Heart left ventricle (tissue), 16 donors: ENCODE measurements around the gene GALNT14. TPM values are rescaled to one million over a fixed set of nuclear protein-coding genes. Genes with fewer than 3 reads are reported as not detected.
A peak's percentile ranks its signal among the peaks of the same experiment; 100 is the strongest.

Source experiments
- ATAC-seq, 4 donors: fragments of 200-7000 bp; cut with Tn5 transposase; one replicate each; pipeline ENCODE4 v1.9.1; 2020 to 2022; ENCODE audit warnings: moderate library complexity in 4 of 4, mild to moderate bottlenecking in 3 of 4, moderate number of reproducible peaks in 1 of 4
- DNase-seq, 5 donors: peaks; one replicate each; pipeline ENCODE4 v3.0.0-alpha.2; 2020
- H3K27ac ChIP-seq, 12 donors: fragments of 200-600 bp; sonication (generic) in 4 of 12; one replicate each; pipeline versions ENCODE4 v1.5.0 to v1.8.0; 2016 to 2022; ENCODE audit warnings: mild to moderate bottlenecking in 2 of 12
- H3K27me3 ChIP-seq, 9 donors: fragments of 200-600 bp; sonication (generic) in 2 of 9; one replicate each; pipeline versions ENCODE4 v1.5.1 to v1.8.0; 2016 to 2022; ENCODE audit warnings: mild to moderate bottlenecking in 3 of 9
- H3K36me3 ChIP-seq, 9 donors: fragments of 200-600 bp; sonication (generic) in 2 of 9; one replicate each; pipeline versions ENCODE4 v1.5.0 to v1.8.0; 2018 to 2022; ENCODE audit warnings: mild to moderate bottlenecking in 2 of 9
- H3K4me1 ChIP-seq, 12 donors: fragments of 200-600 bp; sonication (generic) in 4 of 12; one replicate each; pipeline versions ENCODE4 v1.5.0 to v1.8.0; 2016 to 2022; ENCODE audit warnings: mild to moderate bottlenecking in 3 of 12
- H3K4me3 ChIP-seq, 12 donors: fragments of 200-600 bp; sonication (generic) in 4 of 12; one replicate each; pipeline versions ENCODE4 v1.5.0 to v1.8.0; 2017 to 2022; ENCODE audit warnings: mild to moderate bottlenecking in 9 of 12, moderate library complexity in 4 of 12
- H3K9me3 ChIP-seq, 12 donors: fragments of 200-600 bp; sonication (generic) in 4 of 12; one replicate each; pipeline versions ENCODE4 v1.5.0 to v1.8.0; 2016 to 2022; ENCODE audit warnings: mild to moderate bottlenecking in 1 of 12
- CTCF ChIP-seq, 12 donors: fragments of 200-600 bp; sonication (generic) in 4 of 12; IDR thresholded peaks; one replicate each; pipeline versions ENCODE4 v1.5.0 to v1.8.0; 2018 to 2022; ENCODE audit warnings: antibody characterized with exemption in 12 of 12, mild to moderate bottlenecking in 5 of 12
- POLR2A ChIP-seq, 2 donors: fragments of 450-650 bp; IDR thresholded peaks; one replicate each; pipeline ENCODE4 v1.6.1; 2017; ENCODE audit warnings: antibody characterized with exemption in 2 of 2, mild to moderate bottlenecking in 2 of 2, moderate library complexity in 2 of 2
- WGBS, 4 donors: extraction: QIAGEN DNeasy Blood & Tissue Kit in 2 of 4; methylation state at CpG; one replicate each; pipeline versions ENCODE4 v1.1.5 to v1.1.7; 2013 to 2018; 5-methylcytosine and 5-hydroxymethylcytosine counted together
- intact Hi-C, 10 donors: fragments of 100-400 bp; cut with DNase I; formaldehyde crosslinking; loops; one replicate each; pipeline versions ENCODE4 v1.11.1 to v1.14.2; 2022
- polyA plus RNA-seq, 2 donors: library from polyadenylated mRNA; stranded (reverse); fragments of 200-250 nt; gene quantifications; one replicate each; pipeline ENCODE4 v1.2.3, GENCODE V29; 2013
- total RNA-seq, 9 donors: library from RNA; depleted of rRNA in 2 of 9; stranded (reverse); fragments of >200 nt in 2 of 9; fragmentation: NEBNext Ultra II Directional in 3 of 9; extraction: Animal tissue kit (Norgen Biotek cat#: 25700) in 3 of 9; gene quantifications; one replicate each; pipeline versions ENCODE4 v1.1.0 to v1.2.4, GENCODE V29; 2016 to 2023
- donor health status: ischemic (EF 13 %, LVEDD 7.1; RV severe dilation, severe dysfunction).
- donor health status: healthy with polysubstance abuse.
- donor health status: DM: no; HTN: yes; CAD: no.
- donor health status: DM: no; HTN: no; CAD: no.
- donor health status: ischemic (EF 25% LVEDD 6.9; RV normal size, moderate dysfunction).
- donor health status: ischemic (EF 25% LVEDD 5.7; RV mildly dilated, moderate dysfunction).
- donor health status: healthy.
- donor health status: DM: yes; HTN: yes; CAD: no.
- donor health status: ischemic (EF 35%, LVEDD 5.7; RV mildly dilated, moderate dysfunction).
- donor health status: nonischemic (EF 11% LVEDD 7.7; RV severe dilation, severe dysfunction).
- donor health status: DM: yes; HTN: yes; CAD: no.
- donor health status: PGD.
- donor health status: ischemic (EF 29% LVEDD 5.4; RV normal size, mild dysfunction).
- donor health status: nonischemic (EF 23%, LVEDD 6.1; RV moderate dilation, normal function).

The GALNT14 gene
- total and polyA plus RNA-seq, 11 donors: 0.29 to 2.4 (median 1.0) TPM; not detected in 2

GRCh38 chr2:30938196-30938595 lies 200.0 kb downstream of the GALNT14 start:
- H3K9me3 ChIP-seq: no peaks in the 10 kb centered on the region
- no peak for DNase-seq
- H3K36me3 ChIP-seq: no peaks in the 10 kb centered on the region
- TF ChIP-seq POLR2A (IDR thresholded peaks at IDR 0.05) (no peak), CTCF (IDR thresholded peaks at IDR 0.05) (no peak)
- ATAC-seq: peak in 1 of 4 donors; percentile 61
- no peak overlapping the region for H3K4me3 ChIP-seq
- 85 to 88% (median 88%) methylated on average over 1 of the region's 1 CpG for whole genome bisulfite sequencing, 4 donors
- peaks cover 0 to 4% (median 0%) of the 10 kb centered on the region in 12 donors for H3K4me1 ChIP-seq
- intact Hi-C loops: no loop called here
- no peaks in the 10 kb centered on the region for H3K27me3 ChIP-seq
- no peak overlapping the region for H3K27ac ChIP-seq

DNA sequence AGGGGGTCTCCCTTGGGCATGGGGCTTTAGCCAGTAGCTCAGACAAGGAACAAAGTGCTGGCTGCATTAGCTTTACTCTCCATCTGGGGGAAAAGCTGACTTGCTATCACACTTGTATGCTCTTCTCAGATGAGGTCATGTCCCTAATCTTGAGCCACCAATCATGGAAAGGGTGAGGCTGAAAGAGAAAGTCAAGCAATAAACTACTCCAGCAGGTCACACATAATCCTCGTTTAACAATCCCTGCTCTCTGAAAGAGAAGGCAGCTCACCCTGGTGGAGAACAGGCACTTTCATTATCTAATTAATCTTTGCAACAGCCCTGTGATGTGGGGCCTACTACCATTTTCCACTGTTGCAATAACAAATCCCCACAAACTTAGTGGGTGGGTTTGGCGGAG lies 201.3 kb downstream of the GALNT14 start:
- Histone ChIP-seq H3K36me3 (no peaks in the 10 kb centered on the region), H3K27ac (no peak overlapping the region), H3K4me3 (no peak overlapping the region), H3K27me3 (no peaks in the 10 kb centered on the region), H3K9me3 (no peaks in the 10 kb centered on the region), H3K4me1 (peaks cover 0 to 4% (median 0%) of the 10 kb centered on the region in 12 donors)
- DNase-seq (no peak), ATAC-seq (no peak)
- TF ChIP-seq CTCF (IDR thresholded peaks at IDR 0.05) (no peak), POLR2A (IDR thresholded peaks at IDR 0.05) (no peak)
- intact Hi-C loops: no loop called here
- WGBS, 4 donors: 71 to 81% (median 75%) methylated on average over 2 of the region's 2 CpGs

- Histone ChIP-seq H3K4me3 (no peak overlapping the region), H3K9me3 (no peaks in the 10 kb centered on the region), H3K36me3 (no peaks in the 10 kb centered on the region), H3K27ac (no peak overlapping the region), H3K27me3 (no peaks in the 10 kb centered on the region), H3K4me1 (peaks cover 0 to 4% (median 0%) of the 10 kb centered on the region in 12 donors)
- 76 to 85% (median 84%) methylated on average over 8 of the region's 8 CpGs for WGBS, 4 donors
- DNase-seq: no peak
- no peak for ATAC-seq
- TF ChIP-seq POLR2A (IDR thresholded peaks at IDR 0.05) (no peak), CTCF (IDR thresholded peaks at IDR 0.05) (no peak)
- intact Hi-C loops: no loop called here
Measured at GRCh38 chr2:30935795-30936194, 202.4 kb downstream of the GALNT14 start.

- TF ChIP-seq POLR2A (IDR thresholded peaks at IDR 0.05) (no peak), CTCF (IDR thresholded peaks at IDR 0.05) (no peak)
- no peaks in the 10 kb centered on the region for H3K27me3 ChIP-seq
- no peaks in the 10 kb centered on the region for H3K36me3 ChIP-seq
- H3K4me1 ChIP-seq: peaks cover 0 to 4% (median 0%) of the 10 kb centered on the region in 12 donors
- ATAC-seq: no peak
- no peak for DNase-seq
- intact Hi-C loops: no loop called here
- H3K9me3 ChIP-seq: no peaks in the 10 kb centered on the region
- H3K27ac ChIP-seq: no peak overlapping the region
- 78 to 80% (median 79%) methylated on average over 7 of the region's 7 CpGs for WGBS, 4 donors
- no peak overlapping the region for H3K4me3 ChIP-seq
Measured at GRCh38 chr2:30934066-30934465, 204.2 kb downstream of the GALNT14 start.
